HUES6 (cell line): ENCODE measurements around the gene TENM3.

ENCODE experiments used
- H3K27ac ChIP-seq: 2 replicates; pipeline ENCODE4 v1.7.0; 2013; ENCODE audit warnings: low read depth, mild to moderate bottlenecking, low read length, inconsistent platforms
- H3K27me3 ChIP-seq: 2 replicates; pipeline ENCODE4 v1.6.1; 2013; ENCODE audit warnings: low read length; ENCODE audit not compliant: control insufficient read depth, insufficient read depth
- H3K36me3 ChIP-seq: 2 replicates; pipeline ENCODE4 v1.6.1; 2013; ENCODE audit warnings: low read length; ENCODE audit not compliant: control insufficient read depth, insufficient read depth
- H3K4me1 ChIP-seq: 2 replicates; pipeline ENCODE4 v1.6.1; 2013; ENCODE audit warnings: low read length; ENCODE audit not compliant: control insufficient read depth, insufficient read depth
- H3K4me3 ChIP-seq: 2 replicates; pipeline ENCODE4 v1.5.1; 2013; ENCODE audit warnings: low read depth, low read length
- H3K9ac ChIP-seq: one replicate; pipeline ENCODE4 v1.6.1; 2013; ENCODE audit warnings: mild to moderate bottlenecking, low read length
- H3K9me3 ChIP-seq: 2 replicates; pipeline ENCODE4 v1.6.1; 2013; ENCODE audit warnings: low read depth, low read length; ENCODE audit not compliant: control insufficient read depth, insufficient read depth

TENM3 gene

GRCh38 chr4:182420189-182420588 lies 177.0 kb downstream of the TENM3 start:
- H3K27ac ChIP-seq = no peak overlapping the region
- H3K36me3 ChIP-seq = no peaks in the 10 kb centered on the region
- peaks cover 15% of the 10 kb centered on the region; the same call in 1 of the 2 replicates for H3K9me3 ChIP-seq
- no peaks in the 10 kb centered on the region for H3K27me3 ChIP-seq
- peaks cover 8% of the 10 kb centered on the region; the same call in 1 of the 2 replicates for H3K4me1 ChIP-seq
- H3K4me3 ChIP-seq = no peak overlapping the region
- no peak overlapping the region for H3K9ac ChIP-seq

GRCh38 chr4:182421753-182422152 lies 178.6 kb downstream of the TENM3 start:
- Histone ChIP-seq H3K9me3 (peaks cover 15% of the 10 kb centered on the region; the same call in 1 of the 2 replicates), H3K4me1 (no peaks in the 10 kb centered on the region), H3K27ac (no peak overlapping the region), H3K36me3 (no peaks in the 10 kb centered on the region), H3K27me3 (no peaks in the 10 kb centered on the region), H3K4me3 (no peak overlapping the region), H3K9ac (no peak overlapping the region)

- Histone ChIP-seq H3K4me3 (no peak overlapping the region), H3K36me3 (no peaks in the 10 kb centered on the region), H3K9me3 (no peaks in the 10 kb centered on the region), H3K27ac (no peak overlapping the region), H3K9ac (no peak overlapping the region), H3K4me1 (no peaks in the 10 kb centered on the region), H3K27me3 (no peaks in the 10 kb centered on the region)
Observed at GRCh38 chr4:182425302-182425701, 182.1 kb downstream of the TENM3 start.

- no peak overlapping the region for H3K4me3 ChIP-seq
- H3K9ac ChIP-seq = no peak overlapping the region
- no peaks in the 10 kb centered on the region for H3K9me3 ChIP-seq
- H3K27me3 ChIP-seq = no peaks in the 10 kb centered on the region
- no peaks in the 10 kb centered on the region for H3K36me3 ChIP-seq
- no peaks in the 10 kb centered on the region for H3K4me1 ChIP-seq
- H3K27ac ChIP-seq = no peak overlapping the region
Observed at GRCh38 chr4:182426901-182427300, 183.7 kb downstream of the TENM3 start.

- H3K27ac ChIP-seq = no peak overlapping the region
- H3K4me1 ChIP-seq = no peaks in the 10 kb centered on the region
- no peak overlapping the region for H3K4me3 ChIP-seq
- H3K36me3 ChIP-seq = no peaks in the 10 kb centered on the region
- H3K9me3 ChIP-seq = no peaks in the 10 kb centered on the region
- H3K9ac ChIP-seq = no peak overlapping the region
- H3K27me3 ChIP-seq = no peaks in the 10 kb centered on the region
Observed at GRCh38 chr4:182427554-182427953, 184.4 kb downstream of the TENM3 start.

GRCh38 chr4:182429896-182430295 lies 186.7 kb downstream of the TENM3 start:
- no peak overlapping the region for H3K27ac ChIP-seq
- no peaks in the 10 kb centered on the region for H3K4me1 ChIP-seq
- H3K9ac ChIP-seq = no peak overlapping the region
- no peaks in the 10 kb centered on the region for H3K9me3 ChIP-seq
- H3K36me3 ChIP-seq = no peaks in the 10 kb centered on the region
- H3K4me3 ChIP-seq = no peak overlapping the region
- H3K27me3 ChIP-seq = no peaks in the 10 kb centered on the region

GRCh38 chr4:182432819-182433218 lies 189.6 kb downstream of the TENM3 start:
- Histone ChIP-seq H3K27me3 (no peaks in the 10 kb centered on the region), H3K27ac (no peak overlapping the region), H3K9ac (no peak overlapping the region), H3K4me3 (no peak overlapping the region), H3K4me1 (no peaks in the 10 kb centered on the region), H3K9me3 (no peaks in the 10 kb centered on the region), H3K36me3 (no peaks in the 10 kb centered on the region)

GRCh38 chr4:182434720-182435119 lies 191.5 kb downstream of the TENM3 start:
- no peak overlapping the region for H3K27ac ChIP-seq
- no peak overlapping the region for H3K4me3 ChIP-seq
- no peaks in the 10 kb centered on the region for H3K36me3 ChIP-seq
- no peaks in the 10 kb centered on the region for H3K9me3 ChIP-seq
- H3K4me1 ChIP-seq = no peaks in the 10 kb centered on the region
- no peaks in the 10 kb centered on the region for H3K27me3 ChIP-seq
- no peak overlapping the region for H3K9ac ChIP-seq

- Histone ChIP-seq H3K4me1 (no peaks in the 10 kb centered on the region), H3K27me3 (no peaks in the 10 kb centered on the region), H3K4me3 (no peak overlapping the region), H3K9me3 (no peaks in the 10 kb centered on the region), H3K27ac (no peak overlapping the region), H3K9ac (no peak overlapping the region), H3K36me3 (no peaks in the 10 kb centered on the region)
Observed at GRCh38 chr4:182435401-182435800, 192.2 kb downstream of the TENM3 start.

- Histone ChIP-seq H3K36me3 (no peaks in the 10 kb centered on the region), H3K4me3 (no peak overlapping the region), H3K27ac (no peak overlapping the region), H3K9me3 (no peaks in the 10 kb centered on the region), H3K9ac (no peak overlapping the region), H3K4me1 (0 out of 2 replicates have a peak, but pooled peaks cover 6% of the 10 kb centered on the region), H3K27me3 (peaks cover 11% of the 10 kb centered on the region)
Observed at GRCh38 chr4:182443070-182443469, 199.9 kb downstream of the TENM3 start.

- H3K9ac ChIP-seq = peak overlapping the region; percentile 83
- H3K36me3 ChIP-seq = no peaks in the 10 kb centered on the region
- H3K4me3 ChIP-seq = peak overlapping the region; percentile 79
- H3K4me1 ChIP-seq = peaks cover 30% of the 10 kb centered on the region
- no peaks in the 10 kb centered on the region for H3K9me3 ChIP-seq
- H3K27ac ChIP-seq = peak overlapping the region; percentile 37; the same call in 1 of the 2 replicates
- H3K27me3 ChIP-seq = peaks cover 12% of the 10 kb centered on the region
Observed at GRCh38 chr4:182447767-182448280, 204.6 kb downstream of the TENM3 start.
